ENCODE results near the gene TSHZ2.

DNA sequence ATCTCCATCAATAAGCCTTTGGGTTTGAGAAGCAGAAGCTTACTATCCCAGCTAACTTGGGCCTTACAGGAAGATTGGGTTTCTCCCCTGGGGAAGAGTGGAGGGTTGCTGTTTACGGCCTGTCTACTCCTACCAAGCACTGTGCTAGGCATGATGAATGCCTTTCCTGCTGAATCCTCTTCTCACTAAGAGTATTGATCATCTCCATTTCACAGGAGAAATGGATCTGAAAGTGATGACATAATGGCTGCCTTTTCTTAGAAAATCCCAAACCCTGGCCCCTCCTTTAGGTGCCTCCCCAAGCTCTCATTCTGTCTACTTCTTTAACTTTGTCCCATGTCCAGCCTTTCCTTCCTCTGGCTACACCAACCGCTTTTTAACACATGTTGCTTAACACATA is 66.1 kb downstream of the TSHZ2 start:
- TF ChIP-seq, protein P1, sequence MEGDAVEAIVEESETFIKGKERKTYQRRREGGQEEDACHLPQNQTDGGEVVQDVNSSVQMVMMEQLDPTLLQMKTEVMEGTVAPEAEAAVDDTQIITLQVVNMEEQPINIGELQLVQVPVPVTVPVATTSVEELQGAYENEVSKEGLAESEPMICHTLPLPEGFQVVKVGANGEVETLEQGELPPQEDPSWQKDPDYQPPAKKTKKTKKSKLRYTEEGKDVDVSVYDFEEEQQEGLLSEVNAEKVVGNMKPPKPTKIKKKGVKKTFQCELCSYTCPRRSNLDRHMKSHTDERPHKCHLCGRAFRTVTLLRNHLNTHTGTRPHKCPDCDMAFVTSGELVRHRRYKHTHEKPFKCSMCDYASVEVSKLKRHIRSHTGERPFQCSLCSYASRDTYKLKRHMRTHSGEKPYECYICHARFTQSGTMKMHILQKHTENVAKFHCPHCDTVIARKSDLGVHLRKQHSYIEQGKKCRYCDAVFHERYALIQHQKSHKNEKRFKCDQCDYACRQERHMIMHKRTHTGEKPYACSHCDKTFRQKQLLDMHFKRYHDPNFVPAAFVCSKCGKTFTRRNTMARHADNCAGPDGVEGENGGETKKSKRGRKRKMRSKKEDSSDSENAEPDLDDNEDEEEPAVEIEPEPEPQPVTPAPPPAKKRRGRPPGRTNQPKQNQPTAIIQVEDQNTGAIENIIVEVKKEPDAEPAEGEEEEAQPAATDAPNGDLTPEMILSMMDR (IDR thresholded peaks at IDR 0.05; ENCODE audit: insufficient read depth, low read depth, low read length): no peak
- no peak for TF ChIP-seq EZH2 (IDR thresholded peaks at IDR 0.05; ENCODE audit: insufficient read depth, low read length)

Data from astrocyte (in vitro differentiated cells and primary cell).